ENCODE data around the gene FOXD2.
"Not testable (repeated sequence)": the region's sequence is repeated elsewhere in the genome, so short reads cannot be mapped to it uniquely, and the experiment has no call there.

Gene FOXD2

DNA sequence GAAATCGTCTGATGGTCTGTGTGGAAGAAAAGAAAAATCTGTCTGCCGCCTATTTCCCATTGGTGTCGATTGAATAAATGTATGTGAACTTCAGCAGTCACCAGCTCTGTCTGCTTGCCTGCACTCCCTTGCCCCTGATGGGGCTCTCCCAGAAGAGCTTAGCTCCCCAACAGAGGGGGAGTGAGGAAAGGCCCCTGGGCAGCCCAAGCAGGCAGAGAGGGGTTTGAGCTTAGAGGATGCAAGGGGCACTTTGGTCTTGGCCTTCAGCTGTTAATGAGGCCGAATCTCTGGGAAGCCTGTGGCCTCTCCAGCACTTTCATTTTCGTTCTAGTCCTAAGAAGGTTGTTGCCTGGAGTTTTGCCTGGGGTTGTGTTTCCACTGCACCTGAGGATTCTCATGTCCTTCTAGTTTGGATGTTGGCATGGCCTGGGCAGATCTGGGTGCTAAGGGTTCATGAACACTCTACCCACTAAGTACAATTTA is 2.8 kb downstream of the FOXD2 start:
- no peak for DNase-seq

DNA sequence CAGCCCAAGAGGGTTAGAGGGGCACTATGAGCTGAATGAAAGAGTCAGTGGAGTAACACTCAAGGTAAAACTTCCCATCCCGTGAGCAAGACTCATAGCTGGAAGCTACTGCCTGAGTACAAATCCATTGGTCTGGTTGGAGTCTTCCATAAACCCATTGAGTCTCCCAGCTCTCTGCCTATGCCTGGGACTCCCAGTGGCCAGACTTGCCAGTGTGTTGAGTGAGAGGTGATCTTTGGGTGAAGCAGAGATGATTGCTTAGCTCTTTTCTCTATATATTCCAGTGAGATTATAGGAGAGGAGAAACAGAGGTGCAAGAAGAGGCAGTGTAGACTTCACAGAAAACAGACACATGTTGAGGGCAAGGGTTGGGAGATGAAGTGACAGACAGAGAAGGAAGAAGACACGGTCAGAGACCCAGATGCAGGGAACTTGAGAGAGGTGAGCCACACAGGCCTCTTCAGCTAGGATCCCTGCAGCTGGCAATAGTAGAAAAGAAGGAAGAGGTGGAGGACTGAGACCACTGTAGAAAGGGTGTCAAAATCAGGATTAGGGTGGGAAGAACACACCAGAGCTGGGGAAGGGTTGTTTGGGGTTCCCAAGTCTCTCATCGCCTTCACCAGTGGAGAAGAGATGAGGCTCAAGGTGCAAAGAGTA is 3.7 kb downstream of the FOXD2 start:
- DNase-seq = no peak

DNA sequence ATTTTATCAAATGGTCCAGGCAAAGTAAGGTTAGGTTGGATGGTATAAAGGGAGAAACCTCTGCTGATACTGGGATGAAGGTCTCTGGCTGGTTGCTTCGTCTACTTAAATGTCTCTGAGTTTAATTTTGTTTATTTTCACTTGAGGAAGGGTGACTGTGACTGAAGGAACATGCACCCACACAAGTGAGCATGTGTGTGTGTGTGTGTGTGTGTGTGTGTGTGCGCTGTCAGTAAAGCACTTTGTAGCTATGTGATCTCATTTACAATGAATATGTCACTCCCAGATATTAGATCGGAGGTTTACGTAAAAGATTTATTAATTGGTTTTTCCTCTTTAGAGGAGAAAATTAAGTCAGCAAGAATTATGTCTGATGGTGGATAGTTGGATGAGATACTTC is 4.4 kb downstream of the FOXD2 start:
- DNase-seq = no peak

GRCh38 chr1:47442842-47443529 is 5.1 kb downstream of the FOXD2 start:
- DNase-seq = no peak

GRCh38 chr1:47443530-47444296 is 5.9 kb downstream of the FOXD2 start:
- DNase-seq = no peak

DNA sequence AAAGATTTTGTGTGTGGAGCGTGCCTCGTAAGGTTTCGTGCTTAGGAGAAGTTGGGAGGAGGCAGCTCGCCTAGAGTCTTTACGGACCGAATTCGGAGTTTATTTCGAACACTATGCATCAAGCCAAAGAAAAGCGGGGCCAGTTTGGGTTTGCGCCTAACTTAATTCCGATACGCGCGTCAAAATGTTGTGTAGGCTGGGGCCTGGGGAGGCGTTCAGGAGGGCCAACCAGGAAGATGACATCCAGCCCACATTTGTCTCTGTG is 6.4 kb downstream of the FOXD2 start:
- no peak for DNase-seq

- no peak for DNase-seq
Measured at GRCh38 chr1:47444562-47445465, 7.0 kb downstream of the FOXD2 start.

DNA sequence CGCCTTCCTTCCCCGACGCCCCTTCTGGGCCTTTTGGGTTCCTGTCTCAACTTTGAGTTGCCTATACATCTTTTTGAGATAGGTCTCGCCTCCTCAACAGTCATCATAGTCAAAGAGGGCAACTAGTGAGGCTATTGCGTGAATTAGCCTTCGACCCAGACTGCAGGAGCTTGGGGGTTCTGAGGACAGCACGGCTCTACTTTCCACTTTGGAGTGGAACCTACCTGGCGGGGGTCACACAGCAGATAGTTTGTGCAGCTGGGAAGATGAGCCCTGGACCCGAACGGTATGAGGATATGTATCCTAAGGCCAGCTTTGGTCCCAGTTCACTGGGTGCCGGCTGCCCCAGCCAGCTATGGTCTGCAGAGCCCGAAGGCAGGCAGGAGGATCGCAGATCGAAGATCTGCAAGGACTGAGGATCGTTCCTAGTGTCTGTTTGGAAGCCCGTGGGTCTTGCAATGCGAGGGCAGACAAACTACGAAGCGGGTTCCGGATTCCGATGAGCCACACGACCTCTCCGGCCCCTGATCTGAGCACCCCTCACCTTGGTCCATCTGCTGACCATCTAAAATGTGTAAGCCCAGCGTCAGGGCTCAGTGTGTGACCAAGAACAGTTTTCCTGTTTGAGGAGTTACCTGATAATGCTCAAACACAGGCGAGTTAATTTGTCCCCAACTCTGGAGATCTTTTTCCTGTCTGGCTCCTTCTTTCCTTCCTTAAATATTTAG is 8.1 kb downstream of the FOXD2 start:
- DNase-seq = no peak

DNA sequence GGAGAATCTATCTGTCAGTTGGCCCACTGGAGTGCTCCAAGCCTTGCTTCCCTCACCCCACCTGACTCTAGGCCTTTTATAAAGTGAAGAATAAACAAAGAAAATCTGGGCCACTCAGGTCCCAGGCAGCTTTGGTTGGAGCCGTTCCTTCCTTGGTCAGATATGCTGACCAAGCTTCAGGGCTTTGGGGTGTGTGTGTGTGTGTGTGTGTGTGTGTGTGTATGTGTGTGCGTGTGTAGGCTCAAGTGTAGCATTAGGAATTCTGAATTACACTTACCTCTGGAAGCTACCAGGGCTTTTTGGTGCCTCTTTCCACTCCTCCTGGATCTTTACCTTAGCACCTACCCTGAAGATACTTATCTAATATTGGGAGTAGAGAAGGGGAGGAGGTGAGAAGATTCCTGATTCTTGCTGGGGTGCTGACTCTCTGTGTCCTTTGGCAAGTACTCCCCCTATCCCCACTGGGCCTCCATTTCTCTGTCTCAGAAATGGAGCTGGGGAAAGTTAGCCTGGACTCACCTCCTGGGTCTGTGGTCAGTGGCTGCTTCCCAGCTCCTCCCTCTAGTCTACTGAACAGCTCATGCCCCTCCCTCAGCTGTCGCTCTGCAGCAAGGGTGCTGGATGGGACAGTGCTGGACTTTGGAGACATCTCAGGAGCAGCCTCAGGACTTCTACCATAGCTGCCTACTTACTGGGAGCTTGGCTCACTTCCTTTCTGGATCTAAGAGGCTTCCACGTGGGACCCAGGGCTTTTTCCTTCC is 10.8 kb downstream of the FOXD2 start:
- DNase-seq = no peak

GRCh38 chr1:47449822-47450552 is 12.1 kb downstream of the FOXD2 start:
- DNase-seq = no peak

DNA sequence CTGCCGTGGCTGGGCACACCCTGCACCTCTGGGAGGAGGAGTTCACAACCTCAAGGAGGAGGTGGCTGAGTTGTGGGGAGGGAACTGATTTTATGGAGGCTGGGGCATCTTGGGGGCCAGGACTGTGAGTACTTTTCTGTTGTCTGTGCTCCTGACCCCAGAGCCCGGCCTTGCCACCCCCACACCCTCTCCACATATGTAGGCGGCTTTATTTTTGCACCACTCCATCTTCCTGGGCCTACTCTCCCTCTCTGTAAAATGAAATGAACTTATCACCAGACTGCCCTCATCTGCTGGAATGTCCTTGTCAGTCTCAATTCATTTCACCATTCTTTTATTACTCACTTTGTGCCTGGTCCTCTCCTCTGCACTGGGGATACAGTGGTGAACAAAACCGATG is 12.8 kb downstream of the FOXD2 start:
- DNase-seq = no peak

DNA sequence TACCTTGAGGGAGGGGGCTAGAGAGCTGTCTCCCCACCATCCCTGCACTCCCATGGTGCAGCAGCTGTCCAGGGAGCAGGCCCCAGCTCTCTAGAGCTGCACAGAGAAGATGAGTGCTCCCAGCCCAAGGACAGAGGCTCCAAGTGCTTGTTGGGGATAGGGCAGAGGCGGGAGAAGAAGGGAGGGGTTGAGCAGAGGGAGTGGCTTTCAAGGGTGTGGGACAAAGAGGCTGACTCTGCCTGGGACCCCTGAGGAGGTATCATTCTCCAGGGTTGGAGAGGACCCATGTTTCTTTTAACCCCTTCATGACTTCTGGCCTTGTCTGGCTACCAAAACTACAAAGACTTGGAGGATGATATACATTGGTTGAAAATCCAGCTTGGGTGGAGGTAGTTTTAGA is 14.6 kb downstream of the FOXD2 start:
- no peak for DNase-seq

- not testable (repeated sequence) for DNase-seq
Measured at GRCh38 chr1:47453910-47454309, 16.1 kb downstream of the FOXD2 start.

DNA sequence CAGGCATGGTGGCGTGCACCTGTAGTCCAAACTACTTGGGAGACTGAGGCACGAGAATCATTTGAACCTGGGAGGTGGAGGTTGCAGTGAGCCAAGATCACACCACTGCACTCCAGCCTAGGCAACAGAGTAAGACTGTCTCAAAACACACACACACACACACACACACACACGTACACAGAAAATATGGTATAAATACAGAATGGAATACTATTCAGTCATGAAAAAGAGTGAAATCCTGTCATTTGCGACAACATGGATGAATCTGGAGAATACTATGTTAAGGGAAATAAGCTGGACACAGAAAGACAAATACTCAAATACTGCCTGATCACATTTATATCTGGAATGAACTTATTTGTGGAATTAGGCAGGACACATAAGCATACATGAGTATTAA is 18.4 kb downstream of the FOXD2 start:
- DNase-seq = no peak

GRCh38 chr1:47457547-47457946 is 19.7 kb downstream of the FOXD2 start:
- not testable (repeated sequence) for DNase-seq

- DNase-seq = no peak
Measured at GRCh38 chr1:47459253-47459788, 21.5 kb downstream of the FOXD2 start.

DNA sequence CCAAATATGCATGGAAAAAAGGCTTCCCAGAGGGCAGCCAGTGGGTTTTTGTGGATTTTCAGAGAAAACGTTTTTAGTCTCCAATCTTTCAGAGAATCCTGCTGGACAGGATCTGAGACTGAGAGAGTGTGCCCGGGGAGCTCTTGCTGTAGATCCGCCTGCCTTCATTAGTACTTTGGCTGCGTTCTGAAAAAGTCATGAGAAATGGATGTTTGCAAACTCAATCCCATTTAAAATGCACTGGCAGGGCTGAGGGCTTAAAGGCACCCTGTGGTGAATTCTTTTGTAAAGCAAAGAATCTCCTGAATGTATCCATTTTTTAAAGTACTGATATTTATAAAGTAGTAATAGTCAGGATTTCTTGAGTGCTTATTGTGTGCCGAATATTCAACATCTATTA is 22.2 kb downstream of the FOXD2 start:
- no peak for DNase-seq

DNA sequence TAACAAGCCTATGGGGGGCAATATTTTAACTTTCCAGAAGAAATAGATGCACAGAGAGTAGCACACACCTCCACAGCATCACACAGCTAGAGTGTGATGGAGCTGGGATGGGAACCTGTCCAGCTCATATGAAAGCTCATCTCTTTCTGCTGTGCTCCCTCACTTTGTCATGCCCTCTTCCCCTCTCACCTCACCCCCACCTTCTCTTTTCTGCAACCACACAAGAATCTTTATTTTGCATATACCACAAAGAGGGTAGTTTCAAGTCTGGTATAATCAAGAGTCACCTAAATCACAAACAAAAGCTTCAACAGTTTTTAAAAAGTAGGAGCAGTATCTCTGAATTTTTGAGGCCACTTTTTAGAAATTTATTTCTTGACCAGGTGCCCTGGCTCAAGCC is 22.6 kb downstream of the FOXD2 start:
- no peak for DNase-seq

GRCh38 chr1:47465605-47466004 is 27.8 kb downstream of the FOXD2 start:
- DNase-seq = no peak

DNA sequence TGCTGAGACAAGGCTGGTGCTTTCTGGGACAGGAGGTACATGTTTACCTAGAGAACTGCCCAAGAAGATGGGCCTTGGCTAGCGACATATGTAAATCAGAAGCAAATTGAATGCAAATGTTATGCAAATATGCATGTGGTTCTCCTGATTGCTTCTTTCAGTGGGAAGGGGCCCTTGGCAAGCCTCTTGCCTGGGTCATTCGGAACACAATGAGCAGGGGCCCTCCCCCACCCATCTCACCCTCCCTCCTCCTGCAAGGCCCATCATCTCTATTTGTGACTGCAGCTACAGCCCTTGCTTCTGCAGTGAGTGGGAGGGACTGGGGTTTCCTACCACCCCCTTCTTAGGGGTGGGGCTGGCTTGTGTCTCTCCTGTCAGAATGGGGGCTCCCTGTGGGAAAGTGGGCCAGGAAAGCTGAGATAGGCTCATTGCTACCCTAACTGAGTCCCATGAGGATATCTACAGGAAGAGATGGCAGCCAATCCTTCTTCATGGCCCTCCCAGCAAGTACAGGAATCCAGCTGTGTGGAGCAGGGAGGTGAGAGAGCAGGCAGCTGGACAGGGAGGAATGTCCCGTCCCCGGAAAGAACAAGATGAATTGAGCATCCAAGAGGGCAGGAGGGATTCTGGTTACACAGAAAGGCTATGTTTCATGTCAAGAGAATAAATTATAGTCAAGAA is 31.0 kb downstream of the FOXD2 start:
- DNase-seq = no peak
